NCI-H2196 treated with DMSO at 0.1 percent for 48 hours (cell line): ENCODE measurements around the gene STEAP1B.

Source experiments
- DNase-seq: peaks from one replicate; lab custom pipeline; 2025; ENCODE audit not compliant: unreplicated experiment; lab: John Stamatoyannopoulos, UW

The STEAP1B gene

GRCh38 chr7:22406715-22407114 lies 93.3 kb downstream of the STEAP1B start:
- DNase-seq = no peak

- no peak for DNase-seq
Observed at GRCh38 chr7:22404421-22405023, 95.5 kb downstream of the STEAP1B start.

- DNase-seq = no peak
Observed at GRCh38 chr7:22403344-22403743, 96.6 kb downstream of the STEAP1B start.

GRCh38 chr7:22402250-22402649 lies 97.7 kb downstream of the STEAP1B start:
- no peak for DNase-seq

GRCh38 chr7:22400936-22401553 lies 98.9 kb downstream of the STEAP1B start:
- no peak for DNase-seq

- DNase-seq = no peak
Observed at GRCh38 chr7:22400150-22400814, 99.7 kb downstream of the STEAP1B start.

GRCh38 chr7:22399546-22399945 lies 100.4 kb downstream of the STEAP1B start:
- no peak for DNase-seq

GRCh38 chr7:22399091-22399490 lies 100.9 kb downstream of the STEAP1B start:
- no peak for DNase-seq

GRCh38 chr7:22397981-22398380 lies 102.0 kb downstream of the STEAP1B start:
- DNase-seq = no peak

GRCh38 chr7:22395222-22395621 lies 104.8 kb downstream of the STEAP1B start:
- no peak for DNase-seq

- no peak for DNase-seq
Observed at GRCh38 chr7:22394739-22395138, 105.2 kb downstream of the STEAP1B start.

GRCh38 chr7:22393913-22394729 lies 105.9 kb downstream of the STEAP1B start:
- no peak for DNase-seq

- no peak for DNase-seq
Observed at GRCh38 chr7:22390516-22390915, 109.5 kb downstream of the STEAP1B start.

GRCh38 chr7:22389892-22390291 lies 110.1 kb downstream of the STEAP1B start:
- DNase-seq = no peak

GRCh38 chr7:22387583-22387982 lies 112.4 kb downstream of the STEAP1B start:
- no peak for DNase-seq

GRCh38 chr7:22386865-22387264 lies 113.1 kb downstream of the STEAP1B start:
- no peak for DNase-seq

GRCh38 chr7:22386206-22386858 lies 113.7 kb downstream of the STEAP1B start:
- DNase-seq = no peak

- no peak for DNase-seq
Observed at GRCh38 chr7:22385326-22385725, 114.7 kb downstream of the STEAP1B start.

- DNase-seq = no peak
Observed at GRCh38 chr7:22380333-22380732, 119.7 kb downstream of the STEAP1B start.

- DNase-seq = no peak
Observed at GRCh38 chr7:22378199-22378980, 121.6 kb downstream of the STEAP1B start.
